Keratinocyte (primary cell): ENCODE measurements around the gene MREG.

Source experiments
- EZH2 ChIP-seq: IDR thresholded peaks from one replicate; pipeline ENCODE4 v1.6.1; 2012; ENCODE audit warnings: inconsistent platforms, mild to moderate bottlenecking, low read length, moderate library complexity
- TF ChIP-seq, protein P1 (sequence below), 3 experiments: IDR thresholded peaks in 1 of 3; conservative IDR thresholded peaks in 1 of 3; optimal IDR thresholded peaks in 1 of 3; 2 replicates in 2 of 3; 3 replicates in 1 of 3; pipeline versions ENCODE3 to v1.5.1; 2011; ENCODE audit warnings: low read length in 3 of 3, mild to moderate bottlenecking in 3 of 3, moderate library complexity in 2 of 3, control low read depth in 1 of 3, inconsistent platforms in 1 of 3; ENCODE audit not compliant: insufficient read depth in 2 of 3; ENCODE audit errors: extremely low read depth in 1 of 3

DNA sequence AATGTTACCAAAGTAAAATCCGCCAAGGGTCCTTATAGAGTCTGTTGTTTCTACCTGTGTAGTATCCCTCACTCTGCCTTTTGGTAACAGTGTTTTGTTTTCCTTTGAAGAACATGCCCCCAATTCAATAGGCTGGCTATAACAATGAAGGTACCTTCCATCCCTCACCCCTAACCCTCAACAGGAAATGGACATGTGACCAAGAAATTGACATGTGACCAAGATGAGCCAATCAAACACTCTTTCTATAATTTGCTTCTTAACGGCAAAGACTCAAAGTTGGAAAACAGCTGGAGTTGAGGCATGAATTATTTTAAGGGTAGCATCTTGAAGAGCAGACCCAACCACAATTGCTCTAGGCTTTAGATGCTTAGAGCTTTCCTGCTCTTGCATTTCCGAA is 5.4 kb upstream of the MREG start:
- TF ChIP-seq EZH2 = no peak
- TF ChIP-seq, protein P1, sequence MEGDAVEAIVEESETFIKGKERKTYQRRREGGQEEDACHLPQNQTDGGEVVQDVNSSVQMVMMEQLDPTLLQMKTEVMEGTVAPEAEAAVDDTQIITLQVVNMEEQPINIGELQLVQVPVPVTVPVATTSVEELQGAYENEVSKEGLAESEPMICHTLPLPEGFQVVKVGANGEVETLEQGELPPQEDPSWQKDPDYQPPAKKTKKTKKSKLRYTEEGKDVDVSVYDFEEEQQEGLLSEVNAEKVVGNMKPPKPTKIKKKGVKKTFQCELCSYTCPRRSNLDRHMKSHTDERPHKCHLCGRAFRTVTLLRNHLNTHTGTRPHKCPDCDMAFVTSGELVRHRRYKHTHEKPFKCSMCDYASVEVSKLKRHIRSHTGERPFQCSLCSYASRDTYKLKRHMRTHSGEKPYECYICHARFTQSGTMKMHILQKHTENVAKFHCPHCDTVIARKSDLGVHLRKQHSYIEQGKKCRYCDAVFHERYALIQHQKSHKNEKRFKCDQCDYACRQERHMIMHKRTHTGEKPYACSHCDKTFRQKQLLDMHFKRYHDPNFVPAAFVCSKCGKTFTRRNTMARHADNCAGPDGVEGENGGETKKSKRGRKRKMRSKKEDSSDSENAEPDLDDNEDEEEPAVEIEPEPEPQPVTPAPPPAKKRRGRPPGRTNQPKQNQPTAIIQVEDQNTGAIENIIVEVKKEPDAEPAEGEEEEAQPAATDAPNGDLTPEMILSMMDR (optimal IDR thresholded peaks at IDR 0.05 in 1 of 3, IDR thresholded peaks at IDR 0.05 in 1 of 3, conservative IDR thresholded peaks at IDR 0.05 in 1 of 3; ENCODE audit: extremely low read depth in 1 of 3, insufficient read depth in 2 of 3, low read length in 3 of 3) = no peak
